NCI-H2196 (cell line): ENCODE measurements around the gene KYAT1.

Source experiments
- DNase-seq: peaks from one replicate; lab custom pipeline; 2025; ENCODE audit not compliant: unreplicated experiment; lab: John Stamatoyannopoulos, UW

Gene KYAT1

DNA sequence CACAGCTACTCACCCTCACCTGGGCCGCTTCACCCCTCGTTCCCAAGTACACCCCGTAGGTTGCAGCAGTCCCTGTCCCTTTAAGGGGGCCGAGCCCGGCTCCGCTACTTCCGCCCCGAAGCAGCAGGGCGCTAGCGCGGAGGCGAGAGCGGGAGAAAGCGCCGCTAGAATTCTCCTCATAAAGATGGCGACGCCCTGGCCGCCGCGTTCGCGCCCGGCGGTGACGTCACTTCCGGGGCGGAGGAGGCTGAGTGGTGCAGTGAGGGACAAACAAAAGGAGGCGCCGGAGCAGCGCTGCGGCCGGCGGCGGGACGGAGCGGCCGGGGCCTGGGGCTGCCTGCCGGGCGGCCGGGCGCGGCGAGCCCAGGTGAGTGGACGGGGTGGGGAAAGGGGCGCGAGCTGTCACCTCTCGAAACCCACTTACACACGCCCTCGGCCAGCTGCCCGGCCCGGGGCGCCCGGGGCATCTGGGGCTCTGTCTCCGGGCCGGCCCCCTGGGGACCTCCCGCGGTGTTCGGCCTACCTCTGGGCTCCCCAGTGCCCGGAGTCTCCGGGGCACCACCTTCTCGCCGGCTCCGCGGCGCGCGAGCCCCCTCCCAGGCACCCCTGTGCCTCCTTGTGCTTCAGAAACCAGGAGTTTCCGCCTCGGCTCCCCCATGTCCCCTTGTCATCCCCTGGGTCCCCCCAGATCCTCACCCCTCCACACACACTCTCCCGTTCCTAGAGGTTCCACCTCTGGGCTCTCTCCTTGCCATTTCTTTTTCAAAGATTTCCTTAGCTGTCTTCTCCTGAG, at the start of gene KYAT1, which contains the start of gene LRRC8A:
TSS of gene KYAT1 (minus strand) at position 67 of the 793 bp plus-strand sequence. CDS start 36,545 bp downstream, outside the sequence.
TSS of gene LRRC8A (plus strand) at position 250 of the 793 bp plus-strand sequence. CDS start 25,032 bp downstream, outside the sequence.
- peak; percentile 98 for DNase-seq

DNA sequence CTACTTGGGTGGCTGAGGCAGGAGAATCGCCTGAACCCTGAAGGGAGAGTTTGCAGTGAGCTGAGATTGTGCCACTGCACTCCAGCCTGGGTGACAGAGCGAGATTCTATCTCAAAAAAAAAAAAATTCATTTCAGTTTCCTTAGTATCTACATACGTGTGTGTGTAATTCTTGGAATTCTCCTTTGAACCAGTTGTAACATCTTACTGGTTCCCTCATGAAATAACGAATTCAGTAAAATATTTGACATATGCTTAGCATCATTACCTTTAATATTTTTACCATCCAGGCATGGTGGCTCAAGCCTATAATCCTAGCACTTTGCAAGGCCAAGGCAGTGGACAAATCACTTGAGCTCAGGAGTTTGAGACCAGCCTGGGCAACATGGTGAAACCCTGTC, 47.8 kb upstream of the KYAT1 start:
- DNase-seq = no peak

DNA sequence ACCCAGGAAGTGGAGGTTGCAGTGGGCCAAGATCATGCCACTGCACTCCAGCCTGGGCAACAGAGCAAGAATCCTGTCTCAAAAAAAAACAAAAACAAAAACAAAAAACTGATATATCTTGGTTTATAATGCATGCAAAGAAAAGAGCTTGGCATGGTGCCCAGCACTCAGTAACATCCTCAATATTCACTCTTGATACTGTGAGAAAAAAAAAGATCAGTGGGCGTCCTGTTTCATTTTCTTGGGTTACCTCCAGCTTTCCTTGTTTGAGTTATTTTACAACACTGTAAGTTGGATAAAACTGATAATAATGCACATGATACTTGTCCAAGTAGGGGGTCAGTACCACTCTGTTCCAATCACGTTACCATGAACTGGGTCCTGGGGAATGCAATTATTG, 46.9 kb upstream of the KYAT1 start:
- no peak for DNase-seq

DNA sequence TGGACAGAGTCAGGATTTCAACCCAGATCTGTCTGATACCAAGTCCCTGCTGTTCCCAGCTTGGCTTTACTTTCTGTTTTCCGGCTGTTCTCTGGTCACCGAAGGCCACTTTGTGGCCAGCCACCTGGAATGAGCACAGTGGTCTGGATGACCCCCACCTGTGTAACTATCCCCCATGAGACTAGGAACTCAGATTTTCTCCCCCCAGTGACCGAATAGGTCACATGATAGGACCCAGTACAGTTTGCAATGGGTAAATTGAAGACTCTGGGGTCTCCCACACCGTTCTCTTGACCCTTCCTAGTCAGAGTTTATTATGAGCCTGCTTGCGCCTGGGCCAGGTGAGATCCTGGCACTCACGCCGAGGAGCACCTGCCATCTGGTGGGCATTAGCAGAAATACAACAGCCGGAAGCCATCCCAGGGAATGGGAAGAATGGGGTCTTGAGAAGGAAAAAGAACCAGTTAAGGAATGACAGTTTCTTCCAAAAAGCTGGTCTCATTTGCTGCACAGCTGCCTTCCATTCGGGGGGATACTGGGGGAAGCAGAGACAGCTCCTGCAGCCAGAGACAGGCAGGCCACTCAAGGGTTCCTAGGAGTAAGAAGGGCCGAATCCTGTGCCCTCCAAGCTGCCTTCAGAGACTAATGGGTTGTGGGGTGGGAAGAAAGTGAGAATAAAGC, 46.1 kb upstream of the KYAT1 start:
- peak; percentile 68 for DNase-seq

DNA sequence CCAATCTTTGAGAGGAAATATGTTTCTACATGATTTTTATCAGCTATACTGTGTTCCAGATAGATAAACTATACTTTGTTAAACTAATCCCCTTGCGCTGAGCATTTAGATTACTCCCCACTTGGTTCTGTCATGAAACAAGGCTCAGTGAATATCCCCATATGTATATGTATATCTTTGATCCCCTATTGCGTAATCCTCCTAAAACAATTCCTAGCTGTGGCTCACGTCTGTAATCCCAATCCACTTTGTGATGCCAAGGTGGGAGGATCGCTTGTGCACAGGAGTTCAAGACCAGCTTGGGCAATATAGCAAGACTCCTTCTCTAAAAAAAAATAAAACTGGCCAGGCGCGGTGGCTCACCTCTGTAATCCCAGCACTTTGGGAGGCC, 41.7 kb upstream of the KYAT1 start:
- no peak for DNase-seq

DNA sequence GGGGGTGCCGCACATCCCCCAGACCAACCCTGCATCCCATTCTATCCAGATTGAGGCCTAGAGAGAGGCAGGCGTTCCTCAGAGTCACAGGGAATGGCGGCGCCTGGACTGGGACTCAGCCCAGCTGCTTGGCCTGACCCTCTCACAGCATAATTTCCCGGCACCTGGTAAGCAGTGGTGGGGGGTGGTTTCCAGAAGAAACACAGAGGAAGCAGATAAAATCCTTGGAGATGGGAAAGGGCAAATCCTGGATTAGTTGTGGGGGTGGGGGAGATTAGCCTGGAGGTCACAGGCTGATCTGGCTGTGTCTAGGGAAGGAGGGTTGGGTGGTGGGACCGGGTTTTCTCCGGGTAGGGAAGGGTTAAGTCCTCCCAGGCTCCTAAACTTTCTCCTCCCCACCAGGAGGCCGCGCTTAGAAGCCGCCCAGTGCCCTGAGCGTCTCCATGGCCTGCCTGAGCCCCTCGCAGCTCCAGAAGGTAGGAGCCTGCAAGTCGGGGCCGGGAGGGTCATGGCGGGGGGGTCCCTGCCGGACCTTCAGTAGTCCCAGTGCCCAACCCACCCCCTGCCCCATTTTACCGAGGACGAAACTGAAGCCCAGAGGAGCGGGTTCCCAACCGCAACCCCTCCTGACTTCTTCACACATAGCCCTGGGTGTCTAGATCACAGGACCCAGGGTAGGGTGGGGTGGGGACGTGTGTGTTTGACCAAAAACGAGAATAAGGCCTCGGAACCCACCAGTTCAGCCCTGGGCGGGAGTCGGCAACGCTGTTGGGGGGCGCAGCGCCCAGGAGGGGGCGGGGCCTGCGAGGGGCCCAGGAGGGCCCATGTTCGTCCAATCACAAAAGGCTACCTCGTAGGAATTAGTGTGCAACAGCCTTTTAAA, 40.4 kb upstream of the KYAT1 start:
- no peak for DNase-seq

DNA sequence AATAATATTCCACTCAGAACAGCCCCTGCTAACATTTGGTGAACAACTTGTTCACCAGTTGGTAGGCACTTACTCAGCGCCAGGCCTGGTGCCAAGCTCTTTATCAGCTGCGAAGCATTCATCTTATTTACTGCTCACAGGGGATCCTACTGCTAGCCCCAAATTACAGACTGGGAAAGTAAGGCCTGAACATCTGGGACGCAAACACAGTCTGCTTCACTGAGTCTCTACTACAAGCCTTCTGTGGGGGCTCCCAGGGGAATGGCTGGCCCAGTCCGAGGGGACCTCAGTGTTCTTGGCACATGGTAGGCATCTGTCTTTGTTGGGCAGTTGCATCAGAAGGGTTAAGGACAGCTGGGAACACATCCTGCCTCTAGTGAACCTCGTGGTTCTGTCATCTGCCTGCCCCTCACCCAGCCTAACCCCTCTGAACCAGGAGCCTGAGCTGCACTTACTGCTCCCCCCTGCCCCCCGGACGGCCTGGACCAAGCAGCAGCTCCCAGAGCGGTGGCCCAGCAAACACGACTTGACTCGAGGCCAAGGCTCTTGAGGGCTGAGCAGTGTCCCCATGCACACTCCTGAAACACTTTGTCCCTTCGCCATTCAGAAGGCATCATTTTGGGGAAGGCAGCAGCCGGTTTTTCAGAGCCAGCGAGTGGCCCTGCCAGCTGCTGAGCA, 38.8 kb upstream of the KYAT1 start, which contains the start of gene PHYHD1:
TSS of gene PHYHD1 (plus strand) at position 602 of the 678 bp plus-strand sequence. CDS start 1,342 bp downstream, outside the sequence.
- DNase-seq = peak; percentile 53

DNA sequence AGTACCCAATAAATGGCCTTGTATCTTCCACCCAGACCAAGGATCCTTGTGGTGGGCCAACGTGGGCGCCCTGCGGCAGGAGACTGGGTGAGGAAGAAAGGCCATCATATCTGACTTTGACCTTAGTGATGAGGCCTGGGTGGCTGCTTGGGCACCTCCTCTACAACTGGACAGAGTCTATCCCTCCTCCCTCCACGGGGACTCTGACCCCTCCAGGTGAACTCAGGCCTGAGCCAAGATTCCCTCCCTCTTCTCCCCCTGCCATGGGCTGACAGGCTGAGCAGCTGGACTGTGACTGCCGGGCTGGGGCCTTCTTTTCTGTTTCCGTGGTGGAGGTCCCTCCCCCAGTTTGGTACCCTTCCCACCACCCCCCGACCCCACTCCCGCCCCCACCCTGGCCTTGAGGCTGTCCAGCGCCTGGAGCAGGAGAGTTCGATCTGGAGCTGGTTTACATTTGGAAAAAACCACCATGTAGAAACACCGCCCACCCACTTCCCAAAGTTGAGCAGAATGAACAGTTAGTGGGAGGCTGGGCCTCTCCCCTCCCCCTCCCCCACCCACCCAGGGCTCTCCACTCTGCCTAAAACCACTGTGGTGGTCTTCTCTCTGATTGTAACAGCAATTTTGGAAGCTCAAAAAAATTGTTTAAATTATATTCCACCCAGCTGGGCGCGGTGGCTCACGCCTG, 37.8 kb upstream of the KYAT1 start:
- DNase-seq = no peak

DNA sequence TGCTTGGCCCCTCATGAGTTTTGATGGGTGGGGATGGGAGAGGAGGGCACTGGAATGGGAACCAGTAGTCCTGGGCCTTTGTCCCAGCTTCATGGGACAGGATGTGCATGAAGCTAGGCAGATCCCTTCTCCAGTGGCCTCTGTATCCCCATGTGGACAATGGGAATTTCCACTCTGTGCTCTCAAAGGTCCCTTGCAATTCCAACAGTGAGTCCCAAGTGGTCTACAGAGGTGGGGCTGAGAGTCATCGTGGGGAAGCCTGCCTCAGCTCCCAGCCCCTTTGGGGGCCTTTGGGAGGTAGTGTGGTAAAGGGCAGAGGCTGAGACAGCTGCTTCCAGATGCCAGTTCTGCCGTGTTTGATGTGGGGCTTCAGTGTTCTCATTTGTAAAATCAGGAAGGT, 37.2 kb upstream of the KYAT1 start:
- no peak for DNase-seq

DNA sequence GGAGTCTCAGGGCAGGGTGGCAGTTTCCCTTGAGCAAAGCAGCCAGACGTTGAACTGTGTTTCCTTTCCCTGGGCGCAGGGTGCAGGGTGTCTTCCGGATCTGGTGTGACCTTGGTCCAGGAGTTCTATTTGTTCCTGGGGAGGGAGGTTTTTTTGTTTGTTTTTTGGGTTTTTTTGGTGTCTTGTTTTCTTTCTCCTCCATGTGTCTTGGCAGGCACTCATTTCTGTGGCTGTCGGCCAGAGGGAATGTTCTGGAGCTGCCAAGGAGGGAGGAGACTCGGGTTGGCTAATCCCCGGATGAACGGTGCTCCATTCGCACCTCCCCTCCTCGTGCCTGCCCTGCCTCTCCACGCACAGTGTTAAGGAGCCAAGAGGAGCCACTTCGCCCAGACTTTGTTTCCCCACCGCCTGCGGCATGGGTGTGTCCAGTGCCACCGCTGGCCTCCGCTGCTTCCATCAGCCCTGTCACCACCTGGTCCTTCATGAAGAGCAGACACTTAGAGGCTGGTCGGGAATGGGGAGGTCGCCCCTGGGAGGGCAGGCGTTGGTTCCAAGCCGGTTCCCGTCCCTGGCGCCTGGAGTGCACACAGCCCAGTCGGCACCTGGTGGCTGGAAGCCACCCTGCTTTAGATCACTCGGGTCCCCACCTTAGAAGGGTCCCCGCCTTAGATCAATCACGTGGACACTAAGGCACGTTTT, 35.5 kb upstream of the KYAT1 start:
- DNase-seq = peak; percentile 84

DNA sequence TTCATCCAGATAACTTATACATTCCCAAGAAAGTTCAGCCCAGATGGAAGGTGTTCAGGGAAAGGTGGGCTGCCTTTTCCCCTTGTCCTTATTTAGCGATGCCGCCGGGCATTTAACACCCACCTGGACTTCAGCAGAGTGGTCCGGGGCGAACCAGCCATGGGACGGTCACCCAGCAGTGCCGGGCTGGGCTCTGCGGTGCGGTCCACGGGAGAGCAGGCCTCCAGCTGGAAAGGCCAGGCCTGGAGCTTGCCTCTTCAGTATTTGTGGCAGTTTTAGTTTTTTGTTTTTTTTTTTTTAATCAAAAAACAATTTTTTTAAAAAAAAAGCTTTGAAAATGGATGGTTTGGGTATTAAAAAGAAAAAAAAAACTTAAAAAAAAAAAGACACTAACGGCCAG, 35.0 kb upstream of the KYAT1 start:
- DNase-seq = no peak

DNA sequence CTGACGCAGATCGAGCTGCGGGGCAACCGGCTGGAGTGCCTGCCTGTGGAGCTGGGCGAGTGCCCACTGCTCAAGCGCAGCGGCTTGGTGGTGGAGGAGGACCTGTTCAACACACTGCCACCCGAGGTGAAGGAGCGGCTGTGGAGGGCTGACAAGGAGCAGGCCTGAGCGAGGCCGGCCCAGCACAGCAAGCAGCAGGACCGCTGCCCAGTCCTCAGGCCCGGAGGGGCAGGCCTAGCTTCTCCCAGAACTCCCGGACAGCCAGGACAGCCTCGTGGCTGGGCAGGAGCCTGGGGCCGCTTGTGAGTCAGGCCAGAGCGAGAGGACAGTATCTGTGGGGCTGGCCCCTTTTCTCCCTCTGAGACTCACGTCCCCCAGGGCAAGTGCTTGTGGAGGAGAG, 34.5 kb upstream of the KYAT1 start:
- no peak for DNase-seq

DNA sequence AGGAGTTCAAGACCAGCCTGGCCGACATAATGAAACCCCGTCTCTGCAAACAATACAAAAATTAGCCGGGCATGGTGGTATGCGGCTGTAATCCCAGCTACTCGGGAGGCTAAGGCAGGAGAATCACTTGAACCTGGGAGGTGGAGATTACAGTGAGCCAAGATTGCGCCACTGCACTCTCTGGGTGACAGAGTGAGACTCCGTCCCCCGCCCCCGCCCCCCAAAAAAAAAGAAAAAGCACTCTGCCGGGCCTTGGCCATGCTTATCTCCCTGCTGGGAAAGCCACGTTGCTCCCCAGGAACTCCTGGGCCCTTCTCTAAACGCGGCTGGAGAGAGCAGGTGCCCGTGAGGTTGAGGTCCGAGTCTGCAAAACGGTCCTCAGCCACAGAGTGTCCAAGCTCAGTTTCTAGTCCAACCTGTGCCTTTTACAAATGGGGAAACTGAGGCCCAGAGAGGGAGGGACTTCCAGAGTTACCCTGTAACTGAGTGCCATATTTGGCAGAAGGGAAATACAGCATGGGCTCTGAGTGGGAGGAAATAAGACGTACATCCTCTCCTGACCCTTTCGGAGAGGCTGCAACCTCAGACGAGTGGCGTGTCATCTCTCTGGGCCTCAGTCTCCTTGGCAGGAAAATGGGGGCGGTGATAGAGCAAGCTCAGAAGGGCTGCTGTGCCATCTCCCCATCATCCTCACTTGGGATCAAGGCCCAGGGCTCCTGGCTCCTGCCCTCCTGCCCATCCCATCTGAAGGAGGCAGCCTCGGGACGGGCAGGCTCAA, 32.4 kb upstream of the KYAT1 start:
- no peak for DNase-seq

DNA sequence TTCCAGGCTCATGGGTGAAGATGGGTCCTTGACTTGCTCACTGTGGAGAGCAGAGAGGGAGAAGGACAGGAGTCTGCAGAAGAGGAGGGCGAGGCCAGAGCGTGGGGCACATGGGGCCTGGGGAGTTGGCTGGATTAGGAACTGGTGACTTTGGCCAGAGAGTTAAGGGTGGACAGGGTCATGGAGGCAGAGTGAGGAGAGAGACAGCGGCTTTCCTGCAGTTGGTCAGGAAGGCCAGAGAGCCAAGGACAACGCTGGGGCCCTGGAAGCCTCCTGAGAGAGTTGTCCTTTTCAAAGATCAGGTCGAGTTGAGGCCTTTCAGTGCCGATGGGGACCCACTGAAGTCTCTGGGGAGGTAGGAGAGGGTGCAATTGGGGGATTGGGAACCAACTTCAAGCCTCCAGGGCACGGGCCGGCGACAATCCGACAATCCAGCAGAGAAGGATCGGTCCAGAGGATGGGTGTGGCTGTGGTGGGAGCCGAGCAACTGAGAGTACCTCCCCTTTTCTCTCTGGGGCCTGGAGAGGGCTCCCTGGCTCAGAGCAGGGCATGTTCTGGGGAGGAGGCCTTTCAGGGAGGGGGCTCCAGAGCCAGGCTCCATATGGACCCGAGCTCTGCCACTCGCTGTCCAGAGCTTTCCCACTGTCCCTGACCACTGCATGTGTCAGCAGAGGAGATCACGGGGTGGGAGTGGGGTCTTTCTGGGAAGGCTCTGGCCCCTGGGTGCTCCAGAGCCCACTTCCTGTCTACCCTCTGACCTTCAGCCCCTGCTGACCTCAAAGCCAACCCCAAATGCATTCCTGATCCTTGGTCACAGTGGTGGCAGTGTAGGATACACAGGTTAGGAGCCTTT, 31.5 kb upstream of the KYAT1 start:
- DNase-seq = no peak

DNA sequence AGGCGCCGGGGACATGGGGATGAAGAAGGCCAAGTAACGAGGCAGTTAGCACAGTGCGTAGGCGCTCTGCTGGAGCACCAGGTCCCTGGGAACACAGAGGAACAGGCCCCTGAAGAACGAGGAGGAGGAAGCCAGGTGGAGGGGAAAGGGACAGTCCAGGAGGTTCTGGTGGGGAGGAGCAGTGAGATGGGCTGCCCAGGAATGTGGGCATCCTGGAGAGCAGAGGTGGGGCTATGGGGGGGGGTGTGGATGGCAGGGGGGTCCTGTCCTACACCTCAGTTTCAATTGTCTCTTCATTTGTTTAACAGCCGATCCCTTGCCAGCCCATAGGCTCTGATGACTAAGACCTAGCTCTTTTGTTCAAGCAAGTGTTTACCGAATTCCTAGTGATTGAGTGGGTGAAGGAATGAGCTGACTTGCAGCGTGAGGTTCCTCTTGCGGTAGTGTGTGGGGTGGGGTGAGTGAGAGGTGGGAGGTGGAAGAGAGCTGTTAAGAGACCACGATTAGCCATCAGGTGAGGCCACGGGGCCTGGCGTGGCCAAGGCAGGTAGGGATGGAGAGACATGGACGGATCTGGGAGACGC, 30.6 kb upstream of the KYAT1 start:
- peak; percentile 16 for DNase-seq

DNA sequence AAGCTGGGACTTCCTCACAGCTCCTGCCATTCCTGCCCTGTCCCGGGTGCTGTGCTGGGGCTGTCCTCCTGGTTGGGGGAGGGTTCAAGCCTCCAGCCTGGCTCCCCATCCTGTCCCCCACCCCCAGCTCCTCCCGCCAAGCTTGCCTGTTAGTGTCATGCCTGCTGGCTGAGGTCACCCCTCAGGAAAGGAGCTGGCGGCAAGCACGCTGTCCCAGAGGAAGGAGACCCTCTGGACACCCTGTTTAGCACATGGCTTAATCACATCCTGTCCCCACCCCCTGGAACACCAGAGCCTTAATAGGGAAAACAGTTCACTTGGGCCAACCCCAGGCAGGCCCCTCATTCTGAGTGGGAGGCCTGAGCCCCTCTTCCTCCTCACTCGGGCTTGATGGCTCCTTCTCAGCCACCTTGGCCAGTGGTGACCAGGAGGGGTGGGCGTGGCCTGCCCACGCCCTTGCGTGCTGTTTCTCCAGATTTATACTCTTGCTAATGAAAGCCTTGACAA, 29.8 kb upstream of the KYAT1 start:
- DNase-seq = no peak

DNA sequence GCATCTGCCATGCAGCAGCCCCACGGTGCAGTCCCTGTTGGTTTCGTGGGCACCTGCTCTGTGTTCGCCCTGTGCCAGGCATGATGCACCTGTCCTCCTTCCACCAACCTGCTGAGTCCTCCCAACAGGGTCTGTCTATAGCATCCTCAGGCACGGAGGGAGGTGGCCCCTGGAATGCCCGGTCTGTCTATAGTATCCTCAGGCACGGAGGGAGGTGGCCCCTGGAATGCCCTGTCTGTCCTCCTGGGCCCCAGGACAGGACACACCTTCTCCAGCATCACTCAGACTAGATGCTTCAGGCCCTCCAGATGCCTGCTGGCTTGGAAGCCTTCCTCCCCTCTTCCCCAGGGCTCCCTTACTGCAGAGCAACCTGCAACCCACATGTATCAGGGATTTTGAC, 29.2 kb upstream of the KYAT1 start:
- no peak for DNase-seq
